ENCODE data around the gene OPRL1.

GRCh38 chr20:64055893-64056638 is 23.8 kb upstream of the OPRL1 start:
- TF ChIP-seq CTCF (tag by site-specific recombination; IDR thresholded peaks at IDR 0.05) (no peak), ZFHX2 (tag by site-specific recombination; conservative IDR thresholded peaks at IDR 0.05) (peak; percentile 80), ZBTB1 (tag by site-specific recombination; IDR thresholded peaks at IDR 0.05) (no peak), ZNF623 (tag by site-specific recombination; IDR thresholded peaks at IDR 0.05) (no peak), ZNF792 (tag by site-specific recombination; IDR thresholded peaks at IDR 0.05) (no peak), ZNF121 (tag by site-specific recombination; IDR thresholded peaks at IDR 0.05) (peak; percentile 75), ZNF514 (tag by site-specific recombination; IDR thresholded peaks at IDR 0.05) (no peak)

Measured in HEK293 (cell line).